Tongue (tissue), 2 donors: ENCODE measurements around the gene MX2. TPM values are rescaled to one million over a fixed set of nuclear protein-coding genes. Genes with fewer than 3 reads are reported as not detected.

Experiments
- DNase-seq: peaks from one replicate; pipeline ENCODE4 v3.0.0-alpha.2; 2015
- total RNA-seq: library from RNA; depleted of rRNA; stranded (reverse); fragments of >200 nt; gene quantifications from one replicate; pipeline ENCODE4 v1.2.3, GENCODE V29; 2014

The MX2 gene
- total RNA-seq, 1 donor from 2014 or later: 8.7 TPM

DNA sequence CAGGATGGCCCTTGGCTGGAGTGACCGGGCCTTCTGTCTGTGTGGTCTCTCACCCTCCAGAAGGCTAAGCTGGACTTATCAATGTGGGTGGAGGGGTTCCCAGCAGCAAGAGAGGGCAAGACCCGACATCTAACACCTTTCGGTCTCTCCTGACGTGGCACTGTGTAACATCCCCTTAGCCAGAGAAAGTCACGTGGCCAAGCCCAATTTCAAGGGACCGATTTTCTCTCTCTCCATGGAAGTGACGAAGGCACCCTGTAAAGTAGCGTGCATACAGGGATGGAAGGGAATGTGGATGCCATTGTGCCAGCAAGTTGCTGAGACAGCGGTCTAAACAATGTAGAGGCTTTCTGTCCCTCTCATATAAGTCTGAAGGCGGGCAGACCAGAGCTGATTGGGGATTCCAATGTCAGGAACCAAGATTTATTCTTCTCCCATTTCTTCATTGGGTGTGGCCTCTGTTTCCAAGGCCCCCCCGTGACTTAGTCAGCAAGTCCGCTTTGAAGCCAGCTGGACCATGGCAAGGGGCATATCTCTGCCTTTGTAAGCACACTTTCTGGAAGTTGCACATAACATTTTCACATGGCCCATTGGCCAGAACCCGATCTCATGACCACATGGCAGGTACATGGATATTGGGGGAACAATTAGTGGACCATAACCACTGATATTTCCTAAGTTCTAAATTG lies 76.7 kb downstream of the MX2 start:
- DNase-seq: no peak

DNA sequence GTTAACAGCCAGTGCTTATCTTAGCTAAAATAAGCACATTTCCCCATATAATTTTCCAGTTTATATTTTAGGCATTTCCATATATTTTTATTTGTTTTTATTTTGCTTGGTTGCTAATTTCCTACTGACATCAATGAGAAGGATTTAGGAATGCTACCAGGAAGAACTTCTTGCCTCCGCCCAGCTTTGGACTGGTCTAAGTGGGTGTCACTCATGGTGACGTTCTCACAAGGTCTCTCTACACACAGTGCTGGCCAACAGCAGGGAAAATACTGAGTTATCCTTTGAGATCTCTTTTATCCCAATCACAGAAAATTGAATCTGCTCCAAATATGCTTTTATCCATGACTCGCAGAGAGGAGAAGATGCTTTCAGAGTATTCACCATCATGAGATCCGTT lies 77.4 kb downstream of the MX2 start:
- DNase-seq: no peak

DNA sequence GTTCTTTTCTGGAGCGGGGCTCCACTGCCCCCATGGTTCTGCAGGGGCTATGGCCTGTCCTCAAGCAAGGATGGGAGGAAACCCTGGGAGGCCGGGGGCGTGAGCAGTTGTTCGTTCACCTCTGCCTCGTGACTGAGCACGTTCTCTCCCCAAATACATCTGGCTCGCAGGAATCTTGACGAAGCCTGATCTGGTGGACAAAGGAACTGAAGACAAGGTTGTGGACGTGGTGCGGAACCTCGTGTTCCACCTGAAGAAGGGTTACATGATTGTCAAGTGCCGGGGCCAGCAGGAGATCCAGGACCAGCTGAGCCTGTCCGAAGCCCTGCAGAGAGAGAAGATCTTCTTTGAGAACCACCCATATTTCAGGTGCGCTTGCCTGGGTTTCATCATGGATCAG lies 79.7 kb downstream of the MX2 start:
- DNase-seq: no peak

DNA sequence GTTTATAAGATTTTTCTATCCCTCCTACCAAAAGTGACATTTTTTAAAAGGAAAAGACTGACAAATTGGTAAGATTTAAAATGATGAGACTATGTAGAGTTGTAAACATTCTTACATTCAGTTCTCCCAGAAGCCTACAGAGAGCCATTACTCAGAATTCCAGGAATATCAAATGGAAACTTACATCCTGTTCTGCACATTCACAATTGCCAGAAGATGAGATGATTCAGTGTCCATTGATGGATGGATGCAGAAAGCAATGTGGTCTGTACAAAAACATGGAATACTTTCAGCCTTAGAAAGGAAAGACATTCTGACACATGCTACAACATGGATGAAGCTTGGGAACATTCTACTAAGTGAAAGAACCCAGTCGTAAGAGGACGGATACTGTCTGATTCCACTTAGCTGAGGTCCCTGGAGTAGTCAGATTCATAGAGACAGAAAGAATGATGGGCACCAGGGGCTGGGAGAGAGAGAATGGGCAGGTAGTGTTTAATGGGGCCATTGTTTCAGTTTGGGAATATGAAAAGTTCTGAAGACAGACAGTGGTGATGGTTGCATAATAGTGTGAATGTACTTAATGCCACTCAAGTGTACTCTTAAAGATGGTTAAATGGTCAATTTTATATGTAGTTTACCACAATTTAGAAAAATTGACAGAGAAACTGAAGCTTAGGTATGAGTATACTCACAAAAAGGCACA lies 80.8 kb downstream of the MX2 start:
- DNase-seq: no peak

DNA sequence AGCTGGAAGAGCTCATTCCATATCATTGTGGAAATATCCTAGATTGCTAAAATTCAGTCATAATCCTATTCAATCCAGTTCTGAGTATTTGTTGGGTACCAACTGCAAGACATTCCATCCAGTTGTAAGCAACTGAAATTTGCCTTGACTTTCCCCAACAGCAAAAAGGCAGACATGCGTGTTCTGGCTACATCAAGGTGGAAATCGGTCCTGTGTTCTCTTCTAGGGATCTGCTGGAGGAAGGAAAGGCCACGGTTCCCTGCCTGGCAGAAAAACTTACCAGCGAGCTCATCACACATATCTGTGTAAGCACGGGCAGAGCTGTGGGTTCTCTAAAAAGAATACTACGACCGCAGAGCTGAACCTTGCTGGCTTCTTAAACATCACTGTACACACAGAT lies 81.7 kb downstream of the MX2 start:
- DNase-seq: no peak

DNA sequence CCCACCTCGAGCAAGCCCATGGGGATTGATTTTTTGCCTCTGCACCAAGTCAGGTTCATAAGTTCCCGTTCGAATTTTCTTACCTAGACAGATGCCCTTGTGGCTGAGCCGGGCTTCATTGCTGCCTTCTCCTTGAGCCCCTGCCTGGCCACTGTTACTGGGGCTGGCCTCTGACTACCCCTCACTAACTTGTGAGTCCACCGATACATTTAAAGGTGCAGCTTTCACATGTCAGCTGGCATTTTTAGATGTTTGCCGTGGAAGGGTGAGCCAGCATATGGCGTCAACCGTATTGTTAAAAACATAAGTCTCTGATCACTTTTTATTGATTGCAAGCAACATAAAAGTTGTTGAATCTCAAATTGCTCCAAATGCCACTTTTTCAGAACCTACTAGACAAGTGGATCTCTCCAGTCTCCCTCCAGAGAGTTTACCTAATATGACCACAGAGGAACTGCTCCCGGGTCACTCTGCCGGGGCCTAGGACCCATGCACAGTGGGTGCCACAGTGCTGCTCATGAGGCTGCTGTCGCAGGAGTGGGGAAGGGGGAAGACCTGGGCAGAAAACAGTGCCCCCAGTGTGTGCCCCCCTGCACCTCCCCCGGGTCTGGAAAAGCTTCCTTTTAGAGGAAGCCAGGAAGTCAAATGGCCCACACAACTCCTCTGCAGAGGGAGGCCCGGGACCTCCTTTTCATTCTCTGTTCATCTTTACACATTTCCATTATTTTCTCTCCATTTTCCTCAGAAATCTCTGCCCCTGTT lies 83.1 kb downstream of the MX2 start:
- DNase-seq: no peak

DNA sequence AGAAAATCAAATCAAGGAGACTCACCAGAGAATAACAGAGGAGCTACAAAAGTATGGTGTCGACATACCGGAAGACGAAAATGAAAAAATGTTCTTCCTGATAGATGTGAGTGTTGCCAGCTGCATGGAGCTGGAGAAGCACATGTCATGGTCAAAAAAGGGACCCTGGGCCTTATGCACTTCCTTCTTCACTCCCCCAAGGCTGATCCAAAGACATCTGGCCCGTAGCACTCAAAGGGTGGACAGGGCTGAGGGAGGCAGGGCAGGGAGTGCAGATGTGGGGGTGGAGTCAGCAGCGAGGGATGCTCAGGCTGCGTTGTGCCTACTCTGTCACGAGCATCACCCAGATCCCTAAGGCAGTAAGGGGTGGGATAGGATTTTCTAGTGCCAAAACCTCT lies 83.6 kb downstream of the MX2 start:
- no peak for DNase-seq

DNA sequence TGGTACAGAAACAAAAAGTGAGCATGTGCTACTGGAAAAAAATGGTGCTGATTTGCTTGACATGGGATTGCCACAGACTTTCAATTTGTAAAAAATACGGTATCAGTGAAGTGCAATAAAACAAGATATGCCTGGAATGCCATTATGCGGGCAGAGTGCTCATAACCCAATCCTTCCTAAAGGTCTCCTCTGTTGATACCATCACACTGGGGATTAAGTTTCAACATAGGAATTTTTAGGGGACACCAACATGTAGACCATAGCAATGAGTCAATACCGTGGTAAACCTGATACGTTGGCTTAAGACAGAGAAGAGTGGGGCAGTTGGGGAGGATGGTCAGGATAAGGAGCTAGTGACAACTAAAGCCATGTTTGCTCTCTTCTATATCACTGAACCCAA lies 84.8 kb downstream of the MX2 start:
- DNase-seq: no peak

DNA sequence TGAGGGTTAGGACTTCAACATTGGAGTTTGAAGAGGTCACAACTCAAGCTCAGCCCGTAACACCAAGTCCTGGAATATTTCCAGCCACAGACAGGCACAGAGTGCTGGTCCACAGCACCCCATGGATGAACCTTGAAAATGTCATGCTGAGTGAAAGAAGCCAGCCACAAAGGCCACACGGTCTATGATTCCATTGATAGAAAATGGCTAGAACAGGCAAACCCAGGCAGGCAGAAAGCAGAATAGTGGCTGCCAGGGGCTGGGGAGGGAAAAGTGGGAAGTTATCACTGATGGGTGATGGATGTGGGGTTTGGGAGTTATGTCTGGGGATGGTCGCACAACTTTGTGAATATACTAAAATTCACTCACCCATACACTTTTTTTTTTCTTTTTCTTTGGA lies 85.5 kb downstream of the MX2 start:
- no peak for DNase-seq

DNA sequence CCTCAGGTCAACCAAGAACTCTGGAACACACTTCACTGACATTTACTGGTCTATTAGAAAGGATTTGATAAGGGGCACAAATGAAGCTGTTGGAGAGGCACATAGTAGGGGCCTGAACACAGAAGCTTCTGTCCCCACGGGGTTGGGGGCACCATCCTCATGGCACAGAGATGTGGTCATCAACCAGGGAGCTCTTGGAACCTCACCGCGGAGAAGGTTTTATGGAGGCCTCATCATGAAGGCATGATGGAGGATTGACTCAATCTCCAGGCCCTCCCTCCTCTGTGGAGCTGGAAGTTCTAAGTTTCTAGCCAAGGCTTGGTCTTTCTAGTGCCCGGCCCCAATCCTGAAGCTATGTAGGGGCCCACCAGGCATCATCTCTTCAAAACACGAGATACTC lies 87.8 kb downstream of the MX2 start:
- DNase-seq: no peak

DNA sequence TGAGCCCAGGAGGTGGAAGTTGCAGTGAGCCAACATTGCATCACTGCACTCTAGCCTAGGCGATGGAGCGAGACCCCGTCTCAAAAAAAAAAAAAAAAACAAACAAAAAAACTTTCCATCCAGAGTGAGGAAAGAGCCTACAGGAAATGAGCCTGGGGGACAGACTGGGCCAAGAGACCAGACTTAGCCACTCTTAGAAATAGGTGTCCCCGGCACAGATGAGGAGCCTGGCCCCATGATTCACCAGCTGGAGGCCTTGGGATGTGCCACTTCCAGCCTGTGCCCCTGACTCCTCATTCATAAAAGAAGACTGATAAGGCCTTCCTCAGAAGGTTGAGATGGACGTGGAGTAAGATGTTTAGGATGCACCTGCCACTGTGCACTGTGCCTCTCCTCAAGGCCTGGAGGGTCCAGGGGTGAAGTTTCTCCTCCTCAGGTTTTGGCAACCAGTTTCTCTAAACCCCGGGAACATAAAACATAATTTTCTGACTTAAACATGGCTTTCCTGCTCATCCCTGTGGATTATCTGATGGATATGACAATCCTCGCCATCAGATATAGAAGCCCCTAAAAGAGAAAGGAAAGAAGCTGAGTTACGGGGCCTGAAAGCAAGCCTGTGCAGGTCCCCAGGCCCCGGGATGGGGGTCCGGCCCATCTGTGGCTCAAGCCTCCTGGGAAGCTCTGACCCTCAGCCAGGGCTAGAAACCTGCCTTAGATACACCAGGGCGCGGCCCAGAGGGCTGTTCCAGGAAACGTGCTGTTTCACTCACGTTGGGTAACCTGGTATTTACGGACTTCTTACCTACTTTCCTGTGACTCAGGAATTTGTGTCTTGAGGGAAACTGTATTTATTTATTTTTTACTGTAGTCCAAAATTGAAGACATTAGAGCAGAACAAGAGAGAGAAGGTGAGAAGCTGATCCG lies 90.2 kb downstream of the MX2 start:
- no peak for DNase-seq

DNA sequence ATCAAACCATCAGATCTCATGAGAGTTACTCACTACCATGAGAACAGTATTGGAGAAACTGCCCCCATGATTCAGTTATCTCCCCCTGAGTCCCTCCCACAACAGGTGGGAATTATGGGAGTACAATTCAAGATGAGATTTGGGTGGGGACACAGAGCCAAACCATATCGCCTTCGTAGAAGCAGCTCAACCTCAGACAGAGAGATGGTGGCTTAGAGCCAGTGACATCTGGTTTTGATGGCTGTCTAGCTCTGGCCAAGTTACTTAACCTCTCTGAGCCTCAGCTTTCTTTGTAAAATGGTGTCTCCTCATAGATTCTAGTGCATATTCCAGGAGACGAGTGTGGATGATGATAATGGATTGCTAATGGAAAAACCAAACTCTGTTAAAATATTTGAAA lies 91.4 kb downstream of the MX2 start:
- no peak for DNase-seq

DNA sequence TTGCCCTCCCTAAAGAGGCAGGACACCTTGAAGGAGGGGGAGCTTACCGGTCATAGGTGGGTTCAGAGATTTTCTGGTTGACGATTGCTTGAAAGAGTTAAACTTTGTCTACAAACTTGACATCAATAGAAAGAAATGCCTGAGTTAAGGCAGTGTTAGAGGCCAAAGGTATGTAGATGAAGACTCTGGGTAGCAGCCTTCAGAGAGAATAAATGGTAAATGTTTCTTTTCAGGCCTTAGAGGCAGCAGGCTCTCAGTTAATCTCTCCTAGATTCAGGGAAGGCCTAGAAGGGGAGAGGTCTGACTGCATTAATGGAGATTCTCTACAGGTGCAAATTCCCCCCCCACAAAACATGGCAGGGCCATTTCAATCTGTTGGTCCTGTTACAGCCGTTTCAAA lies 91.9 kb downstream of the MX2 start:
- DNase-seq: no peak

DNA sequence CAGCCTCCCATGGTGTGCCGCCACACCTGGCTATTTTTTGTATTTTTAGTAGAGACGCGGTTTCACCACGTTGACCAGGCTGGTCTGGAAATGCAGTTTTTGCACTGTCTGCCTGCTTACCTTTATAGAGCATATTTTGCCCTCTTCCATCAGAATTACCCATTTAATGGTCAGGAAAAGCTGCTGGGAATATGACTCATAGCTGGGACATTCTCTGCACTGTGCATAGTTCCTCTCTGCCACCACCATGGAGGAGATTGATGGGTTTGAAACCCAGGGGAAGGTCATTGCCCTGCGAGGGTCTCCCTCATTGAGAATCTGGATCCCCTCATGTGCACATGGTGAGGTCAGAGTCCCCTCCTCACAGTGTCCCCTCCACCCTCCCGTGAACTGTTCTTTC lies 96.3 kb downstream of the MX2 start:
- DNase-seq: no peak

DNA sequence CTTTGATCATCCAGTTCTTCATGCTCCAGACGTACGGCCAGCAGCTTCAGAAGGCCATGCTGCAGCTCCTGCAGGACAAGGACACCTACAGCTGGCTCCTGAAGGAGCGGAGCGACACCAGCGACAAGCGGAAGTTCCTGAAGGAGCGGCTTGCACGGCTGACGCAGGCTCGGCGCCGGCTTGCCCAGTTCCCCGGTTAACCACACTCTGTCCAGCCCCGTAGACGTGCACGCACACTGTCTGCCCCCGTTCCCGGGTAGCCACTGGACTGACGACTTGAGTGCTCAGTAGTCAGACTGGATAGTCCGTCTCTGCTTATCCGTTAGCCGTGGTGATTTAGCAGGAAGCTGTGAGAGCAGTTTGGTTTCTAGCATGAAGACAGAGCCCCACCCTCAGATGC lies 96.7 kb downstream of the MX2 start:
- no peak for DNase-seq

Other genes with a start within 250 kb of the MX2 start
- 43.2 TPM for gene BACE2, start 193.9 kb upstream of the MX2 start, total RNA-seq
- gene FAM3B, start 45.2 kb upstream of the MX2 start, total RNA-seq: 6.6 TPM
- 19.4 TPM for gene MX1, start 64.2 kb downstream of the MX2 start, total RNA-seq
- gene TMPRSS2, start 146.1 kb downstream of the MX2 start, total RNA-seq: 6.1 TPM